Measurements from ENCODE around the gene TRAP1.
"Not testable (repeated sequence)": the region's sequence is repeated elsewhere in the genome, so short reads cannot be mapped to it uniquely, and the experiment has no call there.

Gene TRAP1

DNA sequence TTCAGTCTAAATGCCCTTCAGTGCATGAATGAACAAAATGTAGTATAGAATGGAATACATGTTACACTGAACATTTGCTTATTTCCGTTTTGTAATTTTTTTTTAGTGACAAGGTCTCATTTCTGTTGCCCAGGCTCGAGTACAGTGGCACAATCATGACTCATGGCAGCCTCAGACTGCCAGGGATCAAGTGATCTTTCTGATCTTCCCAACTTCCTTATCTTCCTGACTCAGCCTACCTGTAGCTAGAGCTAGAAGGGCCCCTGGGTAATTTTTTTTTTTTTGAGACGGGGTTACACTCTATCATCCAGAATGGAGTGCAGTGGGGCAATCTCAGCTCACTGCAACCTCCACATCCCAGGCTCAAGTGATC is 98.6 kb downstream of the TRAP1 start:
- in situ Hi-C loops (cut with MboI; ENCODE audit: low sequenced_read_pairs) = no loop called here

DNA sequence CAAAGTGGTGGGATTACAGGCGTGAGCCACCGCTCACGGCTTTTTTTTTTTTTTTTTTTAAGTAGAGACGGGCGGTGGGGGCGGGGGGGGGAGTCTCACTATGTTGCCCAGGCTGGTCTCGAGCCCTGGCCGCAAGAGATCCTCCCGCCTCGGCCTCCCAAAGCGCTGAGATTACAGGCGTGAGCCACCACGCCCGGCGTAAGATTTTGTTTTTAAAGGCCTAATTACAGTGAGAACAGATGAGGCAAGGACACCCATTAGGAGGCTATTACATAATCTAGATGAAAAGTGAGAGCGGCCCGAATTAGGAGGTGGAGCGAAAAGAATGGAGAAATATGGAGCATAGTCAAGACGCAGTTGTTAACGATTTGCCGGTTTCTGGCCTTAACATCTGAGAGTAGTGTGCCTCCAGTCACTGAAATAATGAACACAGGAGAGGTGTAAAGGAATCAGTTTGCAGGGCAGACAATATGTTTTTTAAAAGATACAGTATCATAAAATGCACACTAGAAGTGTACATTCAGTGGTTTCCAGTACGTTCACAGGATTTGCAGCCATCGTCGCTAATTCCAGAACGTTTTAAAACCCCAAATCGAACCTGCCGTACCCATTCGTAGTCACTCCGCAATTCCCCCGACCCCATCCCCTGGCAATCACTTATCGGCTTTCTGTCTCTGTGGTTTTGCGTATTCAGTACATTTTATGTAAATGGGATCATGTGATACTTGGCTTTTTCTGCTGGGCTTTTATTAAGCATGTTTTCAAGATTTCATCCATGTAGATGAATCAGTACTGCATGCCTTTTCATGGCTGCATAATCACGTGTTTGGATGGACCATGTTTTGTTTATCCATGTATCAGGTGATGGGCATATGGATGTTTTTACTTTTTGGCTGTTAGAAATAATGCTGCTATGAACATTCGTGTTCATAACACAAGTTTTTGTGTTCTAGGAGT is 104.5 kb downstream of the TRAP1 start:
- in situ Hi-C loops (cut with MboI; ENCODE audit: low sequenced_read_pairs) = no loop called here

DNA sequence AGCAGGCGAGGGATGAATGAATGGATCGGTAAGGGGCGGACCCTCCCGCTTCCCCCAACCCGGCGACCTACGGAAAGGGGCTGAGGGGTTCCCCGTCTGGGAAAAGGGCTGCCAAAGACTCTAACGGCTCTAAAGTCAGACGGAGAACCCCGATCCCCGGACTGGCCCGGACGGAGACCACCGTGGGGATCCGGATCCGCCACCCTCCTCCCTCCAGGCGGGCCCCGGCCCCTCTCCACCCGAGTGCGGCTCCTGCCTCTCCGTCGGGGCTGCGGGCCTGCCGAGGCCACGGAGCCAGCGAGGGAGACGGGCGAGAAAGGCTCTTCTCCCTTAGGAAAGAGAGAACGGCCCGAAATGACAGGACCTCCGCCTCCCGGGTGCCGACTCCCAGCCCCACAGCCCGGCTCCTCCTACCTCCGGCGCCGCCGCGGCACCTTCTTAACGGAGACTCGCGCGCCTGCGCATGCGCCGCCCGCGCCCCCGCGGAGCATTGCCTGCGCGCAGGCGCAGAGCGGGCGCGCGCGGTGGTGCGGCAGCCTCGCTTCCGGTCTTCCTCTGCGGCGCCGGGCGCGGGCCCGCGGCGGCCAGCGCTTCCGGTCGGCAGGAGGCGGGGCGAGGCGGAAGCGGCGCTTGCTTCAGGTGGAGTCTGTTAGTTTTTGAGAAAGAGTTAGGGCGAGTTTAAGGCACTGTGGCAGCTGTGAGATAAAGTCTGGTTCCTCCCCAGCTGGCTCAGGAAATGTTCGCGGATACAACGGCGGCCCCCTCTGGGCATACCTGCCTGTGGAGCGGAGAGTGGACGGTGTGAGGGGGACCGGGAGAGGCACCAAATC is 106.0 kb downstream of the TRAP1 start, which contains the start of gene SLX4:
TSS of gene SLX4 (minus strand) at position 461 of the 830 bp plus-strand sequence. CDS start 2,642 bp downstream, outside the sequence.
- in situ Hi-C loops (cut with MboI; ENCODE audit: low sequenced_read_pairs) = no loop called here

DNA sequence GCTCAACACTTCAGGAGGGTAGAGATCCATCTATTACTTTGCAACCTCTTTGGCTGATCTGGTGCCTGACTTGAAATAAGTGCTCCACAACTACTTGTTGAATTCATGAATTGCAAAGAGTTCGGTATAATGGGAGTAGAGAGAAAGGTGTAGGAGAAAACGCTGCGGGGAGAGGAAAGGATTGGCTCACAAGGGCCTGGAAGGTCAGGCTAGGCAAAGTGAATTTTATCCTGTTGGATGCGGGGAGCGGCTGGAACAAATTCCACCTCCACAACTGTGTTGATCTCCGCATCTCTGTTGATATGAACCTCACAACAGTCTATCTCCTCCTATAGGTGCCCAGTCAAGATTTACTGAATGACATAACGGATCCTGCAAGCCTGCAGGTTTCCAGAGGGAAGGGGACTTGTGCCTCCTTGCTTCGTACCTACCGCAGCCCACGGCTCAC is 106.6 kb downstream of the TRAP1 start:
- in situ Hi-C loops (cut with MboI; ENCODE audit: low sequenced_read_pairs) = no loop called here

DNA sequence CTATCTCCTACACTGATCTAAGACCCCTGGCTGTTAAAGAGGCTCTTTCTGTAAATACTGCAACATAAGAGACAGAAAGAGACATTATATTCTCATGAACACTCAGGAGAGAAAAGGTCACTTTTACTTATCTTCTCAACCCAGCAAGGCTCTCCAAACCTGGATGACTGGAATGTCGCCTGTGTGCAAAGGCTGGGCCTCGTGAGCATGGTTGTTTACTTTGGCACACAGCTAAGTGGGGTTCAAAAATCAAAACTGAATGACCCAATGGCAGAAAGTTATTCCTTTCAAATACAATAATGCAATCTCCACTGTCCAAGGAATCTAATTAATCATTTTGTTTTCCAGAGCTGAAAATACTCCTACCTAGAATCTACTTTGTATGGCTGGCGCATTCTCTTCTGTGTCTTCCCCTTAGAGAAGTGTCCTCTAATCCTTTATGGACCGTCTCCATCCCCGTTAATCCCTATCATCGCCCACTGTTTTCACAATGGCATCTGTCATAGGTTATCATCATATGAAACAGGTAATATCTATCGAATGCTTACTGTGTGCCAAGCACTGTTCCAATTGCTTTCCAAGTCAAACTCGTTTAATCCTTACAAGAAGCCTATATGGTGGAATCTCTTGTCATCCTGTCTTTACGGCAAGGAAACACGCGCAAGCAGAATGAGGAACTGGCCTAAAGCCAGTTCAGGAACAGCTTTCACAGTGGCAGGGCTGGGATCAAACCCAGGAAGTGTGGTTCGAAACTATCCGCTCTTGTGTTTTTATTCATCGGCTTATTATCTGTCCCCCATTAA is 107.2 kb downstream of the TRAP1 start:
- in situ Hi-C loops (cut with MboI; ENCODE audit: low sequenced_read_pairs) = no loop called here

DNA sequence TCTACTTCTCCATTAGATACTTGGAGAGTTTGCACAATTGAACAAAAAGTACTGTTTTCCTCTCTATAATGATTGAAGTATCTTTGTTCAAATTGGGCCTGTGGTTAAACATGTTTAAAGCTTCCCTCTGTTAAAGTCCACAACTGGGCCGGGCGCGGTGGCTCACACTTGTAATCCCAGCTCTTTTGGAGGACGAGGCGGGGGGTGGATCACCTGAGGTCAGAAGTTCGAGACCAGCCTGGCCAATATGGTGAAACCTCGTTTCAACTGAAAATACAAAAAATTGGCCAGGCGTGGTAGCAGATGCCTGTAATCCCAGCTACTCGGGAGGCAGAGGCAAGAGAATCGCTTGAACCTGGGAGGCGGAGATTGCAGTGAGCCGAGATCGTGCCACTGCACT is 108.3 kb downstream of the TRAP1 start:
- in situ Hi-C loops (cut with MboI; ENCODE audit: low sequenced_read_pairs) = not testable (repeated sequence)

DNA sequence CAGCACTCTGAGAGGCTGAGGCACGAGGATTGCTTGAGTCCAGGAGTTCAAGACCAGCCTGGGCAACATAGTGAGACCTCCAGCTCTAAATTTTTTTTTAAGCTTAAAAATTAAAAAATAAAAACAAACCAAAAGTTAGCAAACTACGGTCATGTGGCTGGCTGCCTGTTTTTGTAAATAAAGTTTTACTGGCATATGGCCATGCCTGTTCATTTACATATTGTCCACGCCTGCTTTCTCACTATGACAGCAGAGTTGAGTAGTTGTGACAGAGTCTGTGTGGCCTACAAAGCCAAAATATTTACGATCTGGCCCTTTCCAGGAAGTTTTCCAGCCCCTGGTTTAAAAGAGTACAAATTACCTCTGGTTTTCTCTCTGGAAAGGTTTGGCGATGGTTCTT is 109.3 kb downstream of the TRAP1 start:
- in situ Hi-C loops (cut with MboI; ENCODE audit: low sequenced_read_pairs) = no loop called here
